HEK293 (cell line): ENCODE measurements around the gene INPP4B.

Experiments
- CTCF ChIA-PET: fragments of 350-600 bp; formaldehyde crosslinking; extraction: SDS; loops from one replicate; lab custom pipeline; 2021; ENCODE audit warnings: antibody characterized with exemption; lab: Yijun Ruan, JAX
- POLR2A ChIA-PET: fragments of 300-600 bp; formaldehyde crosslinking; extraction: SDS; loops from one replicate; lab custom pipeline; 2020; ENCODE audit warnings: antibody characterized with exemption, inconsistent platforms; lab: Yijun Ruan, JAX
- H3K27ac ChIP-seq: fragments of 200-500 bp; sonication (Bioruptor generic); 2 replicates; pipeline ENCODE4 v1.5.1; 2014; ENCODE audit warnings: low read depth, low read length, control low read depth, inconsistent platforms; ENCODE audit errors: extremely low read depth
- H3K36me3 ChIP-seq, 2 experiments: fragments of 200-500 bp in 1 of 2; sonication (Bioruptor generic) in 1 of 2; 1 replicate in 1 of 2; 2 replicates in 1 of 2; pipeline ENCODE4 v1.5.1; 2014 to 2017; ENCODE audit warnings: inconsistent platforms in 2 of 2, low read length in 2 of 2; ENCODE audit not compliant: control insufficient read depth in 2 of 2, insufficient read depth in 1 of 2
- H3K4me1 ChIP-seq: fragments of 200-500 bp; sonication (Bioruptor generic); 2 replicates; pipeline ENCODE4 v1.5.1; 2014; ENCODE audit warnings: mild to moderate bottlenecking, low read length, inconsistent platforms; ENCODE audit not compliant: control insufficient read depth, insufficient read depth
- H3K4me3 ChIP-seq: 2 replicates; pipeline ENCODE4 v1.5.1; 2011; ENCODE audit warnings: low read depth, mild to moderate bottlenecking, control low read depth, low read length, moderate library complexity
- H3K9me3 ChIP-seq: fragments of 200-500 bp; sonication (Bioruptor generic); 2 replicates; pipeline ENCODE4 v1.5.1; 2014; ENCODE audit warnings: low read depth, low read length, inconsistent platforms; ENCODE audit not compliant: control insufficient read depth, insufficient read depth
- IKZF3 ChIP-seq: fragments of 450-650 bp; IDR thresholded peaks from 2 replicates; pipeline ENCODE4 v1.5.0; 2018; ENCODE audit warnings: missing biosample characterization, mild to moderate bottlenecking, missing genetic modification characterization, moderate library complexity
- KLF16 ChIP-seq: fragments of 450-650 bp; formaldehyde crosslinking; IDR thresholded peaks from 2 replicates; pipeline ENCODE4 v1.5.1; 2017; ENCODE audit warnings: missing biosample characterization, missing genetic modification characterization
- ZBTB20 ChIP-seq: fragments of 450-650 bp; formaldehyde crosslinking; IDR thresholded peaks from 2 replicates; pipeline ENCODE4 v1.5.1; 2016; ENCODE audit warnings: missing biosample characterization, missing genetic modification characterization
- ZFHX2 ChIP-seq: fragments of 450-650 bp; formaldehyde crosslinking; conservative IDR thresholded peaks from 2 replicates; pipeline ENCODE4 v1.5.1; 2016; ENCODE audit warnings: missing biosample characterization, missing genetic modification characterization
- ZNF121 ChIP-seq: fragments of 450-650 bp; formaldehyde crosslinking; IDR thresholded peaks from 2 replicates; pipeline ENCODE4 v1.5.1; 2016; ENCODE audit warnings: missing biosample characterization, missing genetic modification characterization
- ZNF19 ChIP-seq: fragments of 450-650 bp; formaldehyde crosslinking; IDR thresholded peaks from 2 replicates; pipeline ENCODE4; 2016; ENCODE audit warnings: missing biosample characterization, missing genetic modification characterization, low read depth
- ZNF214 ChIP-seq: fragments of 450-650 bp; formaldehyde crosslinking; IDR thresholded peaks from 2 replicates; pipeline ENCODE4 v1.5.1; 2017; ENCODE audit warnings: missing biosample characterization, mild to moderate bottlenecking, missing genetic modification characterization, borderline replicate concordance
- ZNF223 ChIP-seq: fragments of 450-650 bp; formaldehyde crosslinking; IDR thresholded peaks from 2 replicates; pipeline ENCODE4 v1.5.1; 2016; ENCODE audit warnings: missing biosample characterization, missing genetic modification characterization
- ZNF596 ChIP-seq: fragments of 450-650 bp; IDR thresholded peaks from 2 replicates; pipeline ENCODE4 v1.5.0; 2018; ENCODE audit warnings: missing biosample characterization, mild to moderate bottlenecking, missing genetic modification characterization, moderate library complexity
- ZNF654 ChIP-seq: fragments of 450-650 bp; formaldehyde crosslinking; IDR thresholded peaks from 2 replicates; pipeline ENCODE4 v1.5.1; 2016; ENCODE audit warnings: low read depth, missing biosample characterization, missing genetic modification characterization
- ZNF701 ChIP-seq: fragments of 450-650 bp; formaldehyde crosslinking; IDR thresholded peaks from 2 replicates; pipeline ENCODE4 v1.5.1; 2016; ENCODE audit warnings: missing biosample characterization, missing genetic modification characterization
- ZNF747 ChIP-seq: fragments of 450-650 bp; formaldehyde crosslinking; IDR thresholded peaks from 2 replicates; pipeline ENCODE4 v1.5.1; 2016; ENCODE audit warnings: missing biosample characterization, missing genetic modification characterization
- ZNF768 ChIP-seq: fragments of 450-650 bp; formaldehyde crosslinking; IDR thresholded peaks from 2 replicates; pipeline ENCODE4 v1.5.1; 2018; ENCODE audit warnings: missing biosample characterization, mild to moderate bottlenecking, missing genetic modification characterization
- ZSCAN16 ChIP-seq: fragments of 450-650 bp; formaldehyde crosslinking; IDR thresholded peaks from 2 replicates; pipeline ENCODE4 v1.5.1; 2016; ENCODE audit warnings: missing biosample characterization, missing genetic modification characterization
- TF ChIP-seq, protein P1 (sequence below): fragments of 450-650 bp; formaldehyde crosslinking; IDR thresholded peaks from 2 replicates; pipeline ENCODE4 v1.5.1; 2016; ENCODE audit warnings: missing biosample characterization, missing genetic modification characterization
- TF ChIP-seq, protein P2 (sequence below): fragments of 450-650 bp; formaldehyde crosslinking; conservative IDR thresholded peaks from 2 replicates; pipeline ENCODE4 v1.5.1; 2016; ENCODE audit warnings: low read depth, missing biosample characterization, missing genetic modification characterization
- TF ChIP-seq, protein P3 (sequence below): fragments of 450-650 bp; formaldehyde crosslinking; IDR thresholded peaks from 2 replicates; pipeline ENCODE4 v1.5.1; 2016; ENCODE audit warnings: missing biosample characterization, missing genetic modification characterization, borderline replicate concordance

Gene INPP4B

DNA sequence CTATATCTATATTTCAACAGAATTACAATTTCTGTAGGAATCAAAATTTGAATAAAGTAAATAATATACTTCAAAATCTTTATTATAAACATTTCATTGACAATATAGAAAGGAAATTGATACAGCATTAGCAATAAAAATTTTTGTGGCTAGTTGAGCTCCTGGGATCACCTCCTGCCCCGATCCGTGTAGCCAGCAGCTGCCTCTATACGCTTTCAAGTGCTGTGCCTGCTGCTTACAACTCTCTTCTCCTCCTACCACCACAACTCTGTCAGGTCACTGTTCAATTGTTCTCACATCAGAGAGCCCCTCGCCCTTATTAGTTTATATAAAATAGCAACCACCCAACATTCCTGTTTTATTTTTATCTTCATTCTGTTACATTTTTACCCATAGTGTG lies 27.6 kb downstream of the INPP4B start (continued):
- TF ChIP-seq, protein P1, sequence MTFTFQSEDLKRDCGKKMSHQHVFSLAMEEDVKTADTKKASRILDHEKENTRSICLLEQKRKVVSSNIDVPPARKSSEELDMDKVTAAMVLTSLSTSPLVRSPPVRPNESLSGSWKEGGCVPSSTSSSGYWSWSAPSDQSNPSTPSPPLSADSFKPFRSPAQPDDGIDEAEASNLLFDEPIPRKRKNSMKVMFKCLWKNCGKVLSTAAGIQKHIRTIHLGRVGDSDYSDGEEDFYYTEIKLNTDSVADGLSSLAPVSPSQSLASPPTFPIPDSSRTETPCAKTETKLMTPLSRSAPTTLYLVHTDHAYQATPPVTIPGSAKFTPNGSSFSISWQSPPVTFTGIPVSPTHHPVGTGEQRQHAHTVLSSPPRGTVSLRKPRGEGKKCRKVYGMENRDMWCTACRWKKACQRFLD (tag by site-specific recombination), result no peak

DNA sequence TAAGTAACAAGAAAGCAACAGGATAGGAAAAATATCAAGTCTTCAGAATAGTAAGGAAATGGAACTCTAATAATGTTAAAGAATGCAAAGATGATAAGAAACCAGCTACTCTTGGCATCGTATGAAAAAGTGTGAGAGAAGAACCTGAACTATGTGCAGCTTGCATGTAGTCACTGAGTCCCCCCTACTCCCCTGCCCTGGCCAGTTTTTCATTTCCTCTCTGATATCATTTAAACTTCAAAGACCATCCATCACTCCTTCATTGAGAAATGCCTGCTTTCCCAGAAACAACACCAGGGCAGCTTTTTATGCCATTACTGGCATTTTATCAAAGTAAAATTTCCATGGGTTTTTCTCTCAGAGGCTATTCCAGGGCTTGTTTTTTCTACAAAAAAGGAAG lies 28.1 kb downstream of the INPP4B start:
- Histone ChIP-seq H3K4me1 (peaks cover 13% of the 10 kb centered on the region), H3K27ac (no peak overlapping the region), H3K9me3 (no peaks in the 10 kb centered on the region), H3K4me3 (no peak overlapping the region), H3K36me3 (no peaks in the 10 kb centered on the region)
- ChIA-PET CTCF (interaction anchor here (0.7 kb wide), 1 partner anchor 32 kb away, joined by 4 read pairs; no protein-coding TSS in a partner anchor), POLR2A (no interaction called here)
- no peak for TF ChIP-seq ZNF701 (tag by site-specific recombination)
- no peak for TF ChIP-seq ZNF19 (tag by site-specific recombination)
- TF ChIP-seq IKZF3, result no peak
- TF ChIP-seq, protein P2, sequence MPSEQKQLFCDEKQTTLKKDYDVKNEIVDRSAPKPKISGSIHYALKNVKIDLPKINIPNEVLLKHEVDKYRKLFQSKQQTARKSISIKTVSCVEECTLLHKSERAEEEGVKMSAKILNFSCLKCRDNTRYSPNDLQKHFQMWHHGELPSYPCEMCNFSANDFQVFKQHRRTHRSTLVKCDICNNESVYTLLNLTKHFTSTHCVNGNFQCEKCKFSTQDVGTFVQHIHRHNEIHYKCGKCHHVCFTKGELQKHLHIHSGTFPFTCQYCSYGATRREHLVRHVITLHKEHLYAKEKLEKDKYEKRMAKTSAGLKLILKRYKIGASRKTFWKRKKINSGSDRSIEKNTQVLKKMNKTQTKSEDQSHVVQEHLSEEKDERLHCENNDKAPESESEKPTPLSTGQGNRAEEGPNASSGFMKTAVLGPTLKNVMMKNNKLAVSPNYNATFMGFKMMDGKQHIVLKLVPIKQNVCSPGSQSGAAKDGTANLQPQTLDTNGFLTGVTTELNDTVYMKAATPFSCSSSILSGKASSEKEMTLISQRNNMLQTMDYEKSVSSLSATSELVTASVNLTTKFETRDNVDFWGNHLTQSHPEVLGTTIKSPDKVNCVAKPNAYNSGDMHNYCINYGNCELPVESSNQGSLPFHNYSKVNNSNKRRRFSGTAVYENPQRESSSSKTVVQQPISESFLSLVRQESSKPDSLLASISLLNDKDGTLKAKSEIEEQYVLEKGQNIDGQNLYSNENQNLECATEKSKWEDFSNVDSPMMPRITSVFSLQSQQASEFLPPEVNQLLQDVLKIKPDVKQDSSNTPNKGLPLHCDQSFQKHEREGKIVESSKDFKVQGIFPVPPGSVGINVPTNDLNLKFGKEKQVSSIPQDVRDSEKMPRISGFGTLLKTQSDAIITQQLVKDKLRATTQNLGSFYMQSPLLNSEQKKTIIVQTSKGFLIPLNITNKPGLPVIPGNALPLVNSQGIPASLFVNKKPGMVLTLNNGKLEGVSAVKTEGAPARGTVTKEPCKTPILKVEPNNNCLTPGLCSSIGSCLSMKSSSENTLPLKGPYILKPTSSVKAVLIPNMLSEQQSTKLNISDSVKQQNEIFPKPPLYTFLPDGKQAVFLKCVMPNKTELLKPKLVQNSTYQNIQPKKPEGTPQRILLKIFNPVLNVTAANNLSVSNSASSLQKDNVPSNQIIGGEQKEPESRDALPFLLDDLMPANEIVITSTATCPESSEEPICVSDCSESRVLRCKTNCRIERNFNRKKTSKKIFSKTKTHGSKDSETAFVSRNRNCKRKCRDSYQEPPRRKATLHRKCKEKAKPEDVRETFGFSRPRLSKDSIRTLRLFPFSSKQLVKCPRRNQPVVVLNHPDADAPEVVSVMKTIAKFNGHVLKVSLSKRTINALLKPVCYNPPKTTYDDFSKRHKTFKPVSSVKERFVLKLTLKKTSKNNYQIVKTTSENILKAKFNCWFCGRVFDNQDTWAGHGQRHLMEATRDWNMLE (tag by site-specific recombination), result no peak

DNA sequence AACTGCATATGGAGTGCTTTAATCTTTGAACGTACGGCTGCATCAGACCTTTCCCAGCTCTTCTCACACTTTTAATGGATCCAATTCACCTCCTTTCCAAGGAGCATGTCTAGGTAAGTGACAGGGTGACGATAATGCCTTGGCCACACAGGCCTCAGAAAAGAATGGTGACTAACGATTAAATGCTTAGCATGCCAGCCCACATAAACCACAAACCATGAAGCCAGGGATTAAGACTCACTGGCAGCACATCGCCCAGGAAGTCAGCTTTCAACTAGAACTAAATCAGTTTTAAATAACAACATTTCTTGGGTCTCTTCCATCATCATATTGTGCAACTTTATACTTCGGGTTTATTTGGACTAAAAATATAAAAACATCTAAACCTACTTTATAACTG lies 28.7 kb downstream of the INPP4B start:
- H3K27ac ChIP-seq, result no peak overlapping the region
- POLR2A ChIA-PET, result no interaction called here
- peaks cover 13% of the 10 kb centered on the region for H3K4me1 ChIP-seq
- CTCF ChIA-PET, result interaction anchor here (0.6 kb wide), 1 partner anchor 393 kb away, joined by 3 read pairs; no protein-coding TSS in a partner anchor
- H3K9me3 ChIP-seq, result no peaks in the 10 kb centered on the region
- no peak overlapping the region for H3K4me3 ChIP-seq
- TF ChIP-seq ZNF747 (no peak), ZFHX2 (tag by site-specific recombination) (peak; percentile 23; the same call in 1 of the 2 replicates)
- no peaks in the 10 kb centered on the region for H3K36me3 ChIP-seq

DNA sequence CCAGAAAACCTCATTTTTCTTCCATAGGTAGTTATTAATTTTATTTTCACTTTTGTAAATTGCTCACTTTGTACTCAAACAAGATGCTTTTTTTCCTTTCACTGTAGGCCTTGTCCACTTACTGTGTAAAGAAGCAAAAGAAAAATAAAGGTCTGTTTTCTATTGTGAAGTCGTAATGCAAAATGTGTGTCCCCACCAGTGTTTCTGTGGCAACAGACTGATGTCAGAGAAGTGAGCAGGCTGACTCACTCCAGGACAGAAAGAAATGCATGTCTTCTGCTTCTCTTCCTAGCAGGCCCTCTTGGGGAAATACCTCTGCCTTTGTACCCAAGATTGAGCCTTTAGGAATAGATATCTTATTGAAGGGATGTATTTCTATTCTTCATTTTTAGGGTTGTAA lies 30.3 kb downstream of the INPP4B start:
- ChIA-PET CTCF (interaction anchor here (0.5 kb wide), 1 partner anchor 31 kb away, joined by 4 read pairs; no protein-coding TSS in a partner anchor), POLR2A (no interaction called here)
- no peak overlapping the region for H3K4me3 ChIP-seq
- no peaks in the 10 kb centered on the region for H3K36me3 ChIP-seq
- H3K4me1 ChIP-seq, result peaks cover 13% of the 10 kb centered on the region
- TF ChIP-seq ZBTB20 (tag by site-specific recombination) (no peak), ZNF654 (no peak), ZNF223 (tag by site-specific recombination) (no peak), ZNF596 (tag by site-specific recombination) (no peak), ZSCAN16 (tag by site-specific recombination) (no peak), ZNF121 (no peak), ZNF214 (tag by site-specific recombination) (no peak), ZNF768 (no peak), KLF16 (no peak)
- TF ChIP-seq, protein P3, sequence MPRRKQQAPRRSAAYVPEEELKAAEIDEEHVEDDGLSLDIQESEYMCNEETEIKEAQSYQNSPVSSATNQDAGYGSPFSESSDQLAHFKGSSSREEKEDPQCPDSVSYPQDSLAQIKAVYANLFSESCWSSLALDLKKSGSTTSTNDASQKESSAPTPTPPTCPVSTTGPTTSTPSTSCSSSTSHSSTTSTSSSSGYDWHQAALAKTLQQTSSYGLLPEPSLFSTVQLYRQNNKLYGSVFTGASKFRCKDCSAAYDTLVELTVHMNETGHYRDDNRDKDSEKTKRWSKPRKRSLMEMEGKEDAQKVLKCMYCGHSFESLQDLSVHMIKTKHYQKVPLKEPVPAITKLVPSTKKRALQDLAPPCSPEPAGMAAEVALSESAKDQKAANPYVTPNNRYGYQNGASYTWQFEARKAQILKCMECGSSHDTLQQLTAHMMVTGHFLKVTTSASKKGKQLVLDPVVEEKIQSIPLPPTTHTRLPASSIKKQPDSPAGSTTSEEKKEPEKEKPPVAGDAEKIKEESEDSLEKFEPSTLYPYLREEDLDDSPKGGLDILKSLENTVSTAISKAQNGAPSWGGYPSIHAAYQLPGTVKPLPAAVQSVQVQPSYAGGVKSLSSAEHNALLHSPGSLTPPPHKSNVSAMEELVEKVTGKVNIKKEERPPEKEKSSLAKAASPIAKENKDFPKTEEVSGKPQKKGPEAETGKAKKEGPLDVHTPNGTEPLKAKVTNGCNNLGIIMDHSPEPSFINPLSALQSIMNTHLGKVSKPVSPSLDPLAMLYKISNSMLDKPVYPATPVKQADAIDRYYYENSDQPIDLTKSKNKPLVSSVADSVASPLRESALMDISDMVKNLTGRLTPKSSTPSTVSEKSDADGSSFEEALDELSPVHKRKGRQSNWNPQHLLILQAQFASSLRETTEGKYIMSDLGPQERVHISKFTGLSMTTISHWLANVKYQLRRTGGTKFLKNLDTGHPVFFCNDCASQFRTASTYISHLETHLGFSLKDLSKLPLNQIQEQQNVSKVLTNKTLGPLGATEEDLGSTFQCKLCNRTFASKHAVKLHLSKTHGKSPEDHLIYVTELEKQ, result no peak
- no peak overlapping the region for H3K27ac ChIP-seq
- H3K9me3 ChIP-seq, result no peaks in the 10 kb centered on the region
